Ramos (cell line): Measurements from ENCODE around the gene DPYD.

Experiments
- in situ Hi-C: fragments of 300-500 bp; cut with MboI; formaldehyde crosslinking; loops from one replicate; pipeline ENCODE4 v1.14.3; 2022; ENCODE audit warnings: low sequenced_read_pairs; ENCODE audit not compliant: unreplicated experiment

DPYD gene

DNA sequence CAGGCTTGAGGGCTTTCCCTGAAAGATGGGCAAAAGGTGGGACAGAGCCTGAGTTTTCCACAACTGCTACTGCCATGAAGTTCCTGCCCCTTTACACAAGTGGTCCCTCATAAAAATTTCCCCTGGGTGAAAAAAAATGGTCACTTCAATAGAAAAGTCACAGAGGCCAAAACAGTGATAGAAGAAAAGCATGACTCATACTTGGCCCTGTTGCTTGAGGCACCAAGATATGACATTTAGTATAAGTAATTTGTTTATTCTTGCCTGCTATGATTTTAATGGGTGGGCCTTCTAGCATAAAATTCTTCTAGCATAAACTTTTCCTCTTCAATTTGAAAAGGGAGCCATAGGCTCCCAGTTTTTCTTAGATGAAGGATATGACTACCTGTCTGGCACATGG is 280.2 kb downstream of the DPYD start:
- in situ Hi-C loops = no loop called here

DNA sequence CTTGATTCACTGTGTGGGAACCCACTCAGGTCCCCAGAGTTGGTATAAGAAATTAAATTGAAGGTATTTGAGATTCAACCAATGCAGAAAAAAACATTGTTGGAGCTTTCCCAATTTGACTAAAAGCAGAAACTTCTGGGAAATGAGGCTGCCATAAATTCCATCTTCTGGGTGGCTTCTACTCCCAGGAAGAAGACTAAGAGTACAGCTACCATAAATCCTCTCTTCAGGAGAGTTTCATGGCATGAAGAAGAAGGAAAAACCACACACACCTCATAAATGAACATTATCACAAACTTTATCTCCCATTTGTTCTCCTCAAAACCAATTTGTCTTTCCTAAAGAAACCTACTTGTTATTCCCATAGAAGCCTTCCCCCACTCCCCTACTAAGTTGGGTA is 283.9 kb downstream of the DPYD start:
- in situ Hi-C loops = no loop called here

DNA sequence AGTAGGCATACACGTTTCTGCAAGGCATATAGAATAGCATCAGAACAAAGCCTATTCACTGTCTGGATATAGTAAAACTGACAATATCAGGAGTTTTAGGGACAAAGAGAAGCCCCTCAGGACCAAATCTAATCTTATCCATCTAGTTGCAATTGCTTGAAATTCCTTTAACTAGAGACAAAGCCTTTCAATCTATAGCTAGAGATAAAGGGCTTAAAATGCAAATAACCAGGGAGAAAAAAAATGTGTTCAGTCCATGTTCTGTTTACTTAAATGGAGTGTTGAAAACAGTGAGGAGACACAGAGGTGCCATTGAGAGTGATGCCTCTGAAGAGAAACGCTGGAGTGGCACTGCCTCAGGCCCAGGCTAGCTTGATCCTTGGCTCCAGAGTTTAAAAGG is 286.1 kb downstream of the DPYD start:
- in situ Hi-C loops = no loop called here

DNA sequence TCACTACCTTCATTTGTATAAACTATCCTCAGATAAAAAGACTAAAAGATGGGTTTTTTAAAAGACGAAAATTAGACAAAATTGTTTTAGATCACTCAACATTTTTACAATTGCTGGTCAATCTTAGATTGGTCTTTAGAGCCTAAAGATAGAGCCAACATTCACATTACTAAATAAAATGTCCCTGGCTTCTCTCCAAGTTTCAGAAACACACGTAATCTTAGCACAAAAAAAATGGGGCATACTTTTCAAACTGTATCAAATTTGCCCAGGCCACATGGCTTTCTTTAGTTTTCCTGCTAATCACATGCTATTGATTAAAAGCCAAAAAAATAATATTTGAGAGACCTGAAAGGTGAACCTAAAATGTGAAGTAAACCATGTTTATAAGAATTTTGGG is 288.1 kb downstream of the DPYD start:
- in situ Hi-C loops = no loop called here

DNA sequence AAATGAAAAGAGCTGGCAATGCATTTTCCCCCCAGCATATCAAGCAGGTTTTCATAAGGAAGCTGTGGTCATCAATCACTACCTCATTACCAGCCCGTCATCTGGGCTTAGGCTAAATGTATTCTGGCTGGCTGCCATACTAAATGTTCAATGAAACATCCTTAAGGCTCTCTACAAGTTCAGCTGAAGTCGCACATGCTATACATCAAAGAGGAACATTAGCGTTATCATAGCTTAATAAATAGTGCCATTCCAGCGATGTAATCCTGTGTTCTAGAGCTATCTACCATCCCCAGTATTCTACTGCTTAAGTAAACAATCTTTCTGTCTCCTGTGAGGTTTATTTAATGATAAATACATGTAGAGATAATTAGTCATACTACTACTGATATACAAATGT is 288.8 kb downstream of the DPYD start:
- in situ Hi-C loops = no loop called here

DNA sequence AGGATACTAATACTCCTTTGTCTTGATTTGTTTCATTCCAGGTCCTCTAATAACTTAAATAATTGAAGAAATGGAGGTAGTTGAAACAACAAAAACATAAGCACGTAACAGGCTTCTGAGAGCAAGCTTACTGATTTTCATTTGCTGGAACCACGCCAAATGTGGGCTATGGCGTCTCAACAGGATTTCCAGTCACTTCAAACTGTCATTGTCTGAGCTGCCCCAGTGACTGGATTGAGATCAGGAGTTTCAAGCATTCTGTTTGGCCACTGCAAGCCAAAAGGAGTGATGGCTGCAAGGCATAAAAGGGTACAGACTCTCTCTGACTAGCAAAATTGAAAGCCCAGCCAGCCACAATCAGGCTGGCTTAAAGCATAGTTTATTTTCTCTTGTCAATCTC is 289.9 kb downstream of the DPYD start:
- in situ Hi-C loops = no loop called here

DNA sequence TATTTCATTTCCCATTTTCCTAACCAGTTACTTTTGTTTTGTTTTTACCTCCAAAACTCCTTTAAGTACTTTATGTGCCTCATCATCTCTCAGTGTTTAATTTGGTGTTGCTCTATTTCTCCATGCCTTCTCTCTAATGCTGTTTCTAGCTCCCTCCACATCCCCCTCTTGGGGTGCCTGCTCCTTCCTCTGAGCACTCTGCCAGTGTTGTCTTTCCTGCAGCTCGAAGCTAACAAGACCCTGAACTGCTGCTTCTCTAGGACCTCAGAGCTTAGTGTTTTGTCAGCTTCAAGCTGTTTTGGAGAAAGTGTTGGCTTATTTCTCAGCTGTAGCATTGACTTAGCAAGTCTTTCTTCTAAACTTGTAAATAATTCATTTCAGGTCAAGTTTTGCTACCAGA is 290.6 kb downstream of the DPYD start:
- in situ Hi-C loops = no loop called here

DNA sequence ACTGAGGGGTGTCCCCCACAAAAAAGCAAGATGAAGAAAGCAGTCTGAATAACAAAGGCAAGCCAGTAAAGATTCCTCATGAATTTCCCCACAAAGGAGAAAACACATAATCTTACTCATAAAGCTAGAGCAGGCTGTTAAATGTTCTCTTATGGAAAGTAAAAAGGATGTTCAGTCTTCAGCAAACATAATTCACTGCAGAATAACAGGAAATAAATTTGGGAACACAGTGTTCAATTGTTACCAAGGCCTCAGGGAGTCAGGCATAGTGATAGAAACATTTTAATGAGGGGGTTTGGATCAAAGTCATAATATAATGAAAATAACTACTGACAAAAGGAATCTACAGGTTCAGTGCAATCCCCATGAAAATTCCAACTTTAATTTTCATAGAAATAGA is 297.6 kb downstream of the DPYD start:
- in situ Hi-C loops = no loop called here

DNA sequence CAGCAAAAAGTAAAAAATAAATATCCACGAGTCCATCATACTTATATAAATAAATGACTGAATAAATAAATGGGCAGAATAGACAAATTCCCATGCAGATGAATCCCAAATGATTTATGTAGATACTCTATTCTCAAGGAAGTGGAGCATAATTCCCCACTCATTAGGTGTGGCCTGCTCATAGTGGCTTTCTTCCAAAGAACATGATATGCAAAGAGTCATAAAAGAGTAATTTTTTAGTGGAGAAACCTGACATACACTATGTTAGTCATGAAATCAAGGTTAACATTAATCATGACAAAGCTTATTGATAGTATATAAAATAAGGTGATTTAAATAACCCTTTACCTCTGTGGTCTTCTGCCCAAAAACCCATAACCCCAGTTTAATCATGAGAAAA is 298.9 kb downstream of the DPYD start:
- in situ Hi-C loops = no loop called here

DNA sequence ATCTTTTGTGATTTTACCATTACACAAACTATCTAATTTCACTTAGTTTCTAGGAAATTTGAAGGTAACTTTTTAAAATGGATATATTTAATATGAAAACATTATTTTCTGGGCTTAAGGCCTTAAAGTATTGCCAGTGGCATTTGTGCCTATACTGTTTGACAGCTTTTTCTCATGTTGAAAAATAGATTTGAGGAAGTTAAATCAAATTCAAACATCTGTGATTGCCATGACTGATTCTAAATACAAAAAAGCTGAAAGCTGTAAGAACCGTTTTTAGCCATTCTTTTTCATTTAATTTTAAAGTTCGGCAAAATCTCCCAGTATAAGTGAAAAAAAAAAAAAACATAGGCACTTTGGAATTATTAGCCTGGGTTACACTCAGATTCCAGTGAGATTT is 301.1 kb downstream of the DPYD start:
- in situ Hi-C loops = no loop called here

DNA sequence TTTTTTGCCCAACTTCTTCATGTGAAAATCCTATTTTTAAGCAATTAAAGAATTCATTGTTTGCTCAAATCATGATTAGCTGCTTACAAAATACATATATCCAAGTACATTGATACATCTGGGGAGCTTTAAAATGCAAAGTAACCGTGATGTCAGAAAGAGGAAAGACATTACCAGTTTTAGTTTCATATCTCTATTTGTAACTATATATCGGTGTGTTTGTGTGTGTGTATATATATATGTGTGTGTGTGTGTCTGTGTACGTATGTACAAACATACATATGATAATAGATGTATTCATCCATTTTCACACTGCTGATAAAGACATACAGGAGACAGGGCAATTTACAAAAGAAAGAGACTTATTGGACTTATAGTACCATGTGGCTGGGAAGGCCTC is 310.1 kb downstream of the DPYD start:
- in situ Hi-C loops = no loop called here

DNA sequence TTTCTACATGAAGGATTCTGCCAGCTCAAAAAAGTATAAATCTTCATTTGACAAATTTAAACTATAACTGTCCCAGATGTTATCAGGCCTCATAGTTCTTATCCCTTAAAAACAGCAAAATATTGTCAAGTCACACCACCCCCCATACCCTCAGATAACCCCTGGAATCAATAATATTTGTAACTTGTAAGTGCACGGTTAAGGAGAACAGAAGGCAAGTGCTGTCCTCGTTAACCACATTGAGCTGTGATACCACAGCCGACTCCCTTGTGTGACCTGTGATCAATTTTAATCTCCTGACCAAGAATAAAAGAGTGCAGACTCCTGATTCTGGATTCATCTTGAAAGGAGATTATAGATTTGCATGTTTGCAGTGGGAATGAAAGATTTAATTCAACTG is 310.7 kb downstream of the DPYD start:
- in situ Hi-C loops = no loop called here

DNA sequence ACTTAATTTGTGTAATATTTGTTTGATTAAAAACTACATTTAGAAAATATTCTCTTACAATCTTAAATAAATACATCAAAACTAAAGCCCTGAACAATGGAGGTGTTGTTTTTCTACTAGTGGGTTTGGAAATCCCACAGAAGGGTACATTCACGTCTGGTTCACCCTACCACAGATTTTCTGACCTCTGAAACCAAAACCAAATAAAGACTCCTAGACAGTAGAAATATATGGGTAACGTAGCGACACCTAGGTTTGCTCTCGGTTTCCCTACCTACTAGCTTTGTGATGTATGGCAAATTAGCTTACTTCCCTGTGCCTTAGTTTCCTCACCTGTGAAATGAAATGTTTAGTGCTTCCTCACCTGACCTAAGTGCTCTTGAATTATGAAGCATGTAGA is 312.6 kb downstream of the DPYD start:
- in situ Hi-C loops = no loop called here

DNA sequence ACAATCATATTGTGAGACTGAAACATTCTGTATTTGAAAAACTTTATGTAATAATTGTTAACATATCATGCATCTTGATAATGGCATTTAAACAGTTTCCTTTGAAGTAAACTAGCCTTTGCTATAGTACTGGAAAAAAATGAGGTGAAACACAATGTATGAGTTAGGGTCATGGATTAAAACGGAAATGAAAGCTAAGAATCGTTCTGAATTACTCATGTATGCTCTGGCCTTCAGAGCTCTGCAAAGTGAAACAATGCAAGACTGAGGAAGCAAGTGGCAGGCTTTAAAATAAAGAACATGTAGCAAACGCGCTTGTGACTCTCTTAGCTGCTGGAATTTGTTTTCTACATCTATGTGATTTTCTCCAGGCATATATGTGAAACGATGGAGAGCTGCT is 317.1 kb downstream of the DPYD start:
- in situ Hi-C loops = no loop called here

DNA sequence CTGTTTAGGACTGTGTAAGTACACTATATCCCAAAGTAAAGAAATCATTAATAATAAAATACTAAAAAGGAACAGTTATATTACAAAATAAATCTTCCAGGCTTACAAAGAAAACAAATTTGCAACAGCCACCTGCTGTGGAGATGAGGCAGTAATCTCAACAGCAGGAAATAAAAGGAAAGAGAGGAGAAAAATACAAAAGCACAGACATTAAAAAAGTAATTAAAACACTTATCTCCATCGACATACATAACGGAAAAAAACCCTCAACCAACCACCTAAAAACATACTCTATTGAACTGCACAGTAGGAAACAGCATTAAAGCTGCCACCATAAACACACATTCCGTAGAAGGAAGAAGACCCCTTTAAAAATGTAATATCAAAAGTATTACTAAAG is 317.6 kb downstream of the DPYD start:
- in situ Hi-C loops = no loop called here

DNA sequence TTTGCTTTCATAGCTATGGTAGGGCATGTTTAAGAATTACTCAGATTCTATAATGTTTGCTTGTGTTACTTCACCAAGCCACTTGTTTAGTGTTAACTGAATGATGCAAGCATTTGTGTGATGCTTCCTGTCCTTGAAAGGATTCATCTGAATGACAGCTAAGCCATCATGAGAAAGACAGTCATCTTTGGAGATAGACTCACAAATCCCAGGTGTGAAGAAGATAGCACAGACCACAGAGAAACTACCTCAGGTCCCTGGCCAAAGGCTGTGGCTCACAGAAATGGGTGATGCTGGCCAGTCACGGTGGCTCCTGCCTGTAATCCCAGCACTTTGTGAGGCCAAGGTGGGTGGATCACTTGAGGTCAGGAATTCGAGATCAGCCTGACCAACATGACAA is 321.4 kb downstream of the DPYD start:
- in situ Hi-C loops = no loop called here

DNA sequence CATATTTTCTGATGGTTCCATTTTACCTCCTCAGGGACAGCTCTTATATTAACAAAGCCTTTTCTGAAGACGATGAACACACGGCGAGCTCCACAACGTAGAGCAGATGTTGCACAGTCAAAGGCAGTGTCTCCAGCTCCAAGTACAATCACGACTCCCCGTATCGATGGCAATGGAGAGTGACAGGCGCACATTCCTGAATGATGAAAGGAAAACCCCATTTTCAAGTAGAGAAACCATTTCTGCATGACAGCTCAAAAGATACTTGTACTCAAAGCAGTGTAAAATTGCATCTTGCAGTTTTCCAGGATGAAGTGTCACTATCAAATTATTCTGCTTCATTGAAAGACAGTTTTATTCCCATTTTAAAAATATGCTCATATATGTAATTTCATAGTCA is 327.6 kb downstream of the DPYD start:
- in situ Hi-C loops = no loop called here

DNA sequence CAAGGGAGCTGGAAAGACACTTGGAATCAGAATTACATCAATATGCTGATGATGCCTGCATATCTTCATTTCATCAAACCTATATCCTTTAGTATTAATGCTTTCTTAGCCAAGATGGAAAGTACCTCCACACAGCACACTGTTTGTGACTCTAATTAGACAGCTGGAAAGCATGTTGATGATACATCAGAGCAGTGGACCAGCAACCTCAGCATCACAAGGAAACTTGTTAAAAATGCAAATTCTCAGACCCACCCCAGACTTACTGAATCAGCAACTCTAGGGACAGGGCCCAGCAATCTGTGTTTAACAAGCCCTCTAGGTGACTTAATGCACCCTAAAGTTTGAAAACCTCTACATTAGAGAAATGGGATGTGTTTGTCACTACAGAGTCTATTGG is 332.1 kb downstream of the DPYD start:
- in situ Hi-C loops = no loop called here

DNA sequence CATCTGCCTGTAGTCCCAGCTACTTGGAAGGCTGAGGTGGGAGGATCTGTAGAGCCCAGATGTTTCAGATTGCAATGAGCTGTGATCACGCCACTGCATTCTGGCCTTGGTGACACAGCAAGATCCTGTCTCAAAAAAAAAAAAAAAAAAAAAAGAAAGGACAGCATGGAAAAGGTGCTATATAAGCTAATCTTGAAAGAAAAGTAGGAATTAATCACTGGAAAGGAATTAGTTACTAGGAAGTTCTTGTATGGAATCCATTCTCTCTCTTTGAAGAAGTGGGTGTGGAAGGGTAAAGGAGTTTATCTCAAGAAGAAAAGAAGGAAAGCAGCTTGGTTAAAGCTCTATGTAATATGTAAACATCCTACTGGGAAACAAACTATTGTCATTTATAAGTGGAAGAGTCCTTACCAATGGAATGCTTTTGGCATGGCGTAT is 339.2 kb downstream of the DPYD start:
- in situ Hi-C loops = no loop called here

DNA sequence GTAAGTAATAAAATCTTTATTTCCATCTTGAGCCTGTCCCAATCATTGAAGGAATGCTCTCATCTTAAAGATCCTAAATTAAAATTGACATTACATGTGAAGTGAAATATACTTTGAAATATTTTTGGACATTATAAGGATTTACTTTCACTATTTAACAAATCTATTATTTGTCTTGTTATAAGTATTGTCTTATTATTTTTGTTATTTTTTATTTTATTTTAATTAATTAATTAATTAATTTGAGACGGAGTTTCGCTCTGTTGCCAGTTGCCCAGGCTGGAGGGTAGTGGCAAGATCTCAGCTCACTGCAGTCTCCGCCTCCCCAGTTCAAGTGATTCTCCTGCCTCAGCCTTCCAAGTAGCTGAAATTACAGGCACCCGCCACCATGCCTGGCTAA is 343.2 kb downstream of the DPYD start:
- in situ Hi-C loops = no loop called here

DNA sequence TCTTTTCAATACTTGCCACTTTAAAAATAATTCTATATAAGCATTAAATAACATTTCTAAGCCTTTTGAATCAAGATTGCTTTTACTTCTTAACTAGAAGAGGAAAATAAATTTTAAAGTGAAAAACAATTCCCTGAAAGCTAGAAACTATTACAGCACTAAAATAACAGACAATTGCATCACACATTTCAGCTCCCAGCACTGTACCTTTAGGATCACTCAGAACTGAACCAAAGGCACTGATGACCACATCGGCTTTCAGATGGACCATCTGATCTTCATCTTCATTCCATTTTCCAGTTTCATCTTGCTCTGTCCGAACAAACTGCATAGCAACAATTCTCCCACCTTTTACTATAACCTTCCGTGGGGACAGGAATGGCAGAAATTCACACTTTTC is 347.3 kb downstream of the DPYD start:
- in situ Hi-C loops = no loop called here

DNA sequence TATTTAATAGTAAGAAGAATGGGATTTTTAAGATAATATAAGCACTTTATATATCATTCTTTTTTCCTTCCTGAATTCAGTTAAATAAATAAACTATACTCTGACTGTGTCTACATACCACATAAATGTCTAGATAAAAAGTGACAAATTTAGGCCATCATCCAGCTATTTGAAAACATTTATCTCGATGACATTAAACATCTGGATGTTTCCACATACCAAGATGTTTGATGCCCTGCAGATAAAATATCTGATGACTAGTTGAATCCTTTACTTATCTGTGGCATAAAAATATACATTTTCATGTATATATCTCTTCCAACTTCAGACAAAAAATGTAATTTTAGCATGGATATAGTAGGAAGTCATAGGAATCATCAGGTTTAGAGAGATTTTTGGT is 348.3 kb downstream of the DPYD start:
- in situ Hi-C loops = no loop called here

DNA sequence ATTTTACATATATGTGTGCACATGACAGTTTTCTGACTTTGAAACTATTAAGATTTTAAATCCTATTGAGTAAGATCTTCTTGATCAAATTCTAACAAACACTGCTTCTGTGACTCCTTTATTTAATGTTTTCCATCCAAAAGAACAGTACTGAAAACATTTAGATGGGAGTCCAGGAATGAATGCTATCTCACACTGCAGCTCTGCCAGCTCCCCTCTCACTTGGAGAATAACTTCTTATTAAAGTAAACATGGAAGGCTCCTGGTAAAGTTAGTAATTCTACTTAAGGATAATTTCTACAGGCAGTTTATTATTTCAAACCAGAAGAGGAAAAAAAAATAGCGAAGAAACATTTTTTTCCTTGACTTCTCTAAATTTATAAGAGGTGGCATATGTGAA is 349.1 kb downstream of the DPYD start:
- in situ Hi-C loops = no loop called here
